ENCODE data around the gene CATSPER1.
"Not testable (repeated sequence)": the region's sequence is repeated elsewhere in the genome, so short reads cannot be mapped to it uniquely, and the experiment has no call there.

Gene CATSPER1

GRCh38 chr11:66037327-66037726 is 11.0 kb upstream of the CATSPER1 start:
- no peak for DNase-seq (ENCODE audit: low read depth)
- no peak for TF ChIP-seq CTCF (conservative IDR thresholded peaks at IDR 0.05; ENCODE audit: low read depth, low read length)
- H3K4me3 ChIP-seq (ENCODE audit: low read depth, low read length): no peak overlapping the region

- no peak for DNase-seq (ENCODE audit: low read depth)
- no peak for TF ChIP-seq CTCF (conservative IDR thresholded peaks at IDR 0.05; ENCODE audit: low read depth, low read length)
- H3K4me3 ChIP-seq (ENCODE audit: low read depth, low read length): no peak overlapping the region
Measured at GRCh38 chr11:66036334-66036710, 10.0 kb upstream of the CATSPER1 start.

- no peak for DNase-seq (ENCODE audit: low read depth)
- no peak overlapping the region for H3K4me3 ChIP-seq (ENCODE audit: low read depth, low read length)
- TF ChIP-seq CTCF (conservative IDR thresholded peaks at IDR 0.05; ENCODE audit: low read depth, low read length): no peak
Measured at GRCh38 chr11:66035653-66036333, 9.5 kb upstream of the CATSPER1 start.

GRCh38 chr11:66032957-66033735 is 6.9 kb upstream of the CATSPER1 start:
- no peak for TF ChIP-seq CTCF (conservative IDR thresholded peaks at IDR 0.05; ENCODE audit: low read depth, low read length)
- H3K4me3 ChIP-seq (ENCODE audit: low read depth, low read length): no peak overlapping the region
- DNase-seq (ENCODE audit: low read depth): no peak

GRCh38 chr11:66023186-66023440 is 3.2 kb downstream of the CATSPER1 start:
- not testable (repeated sequence) for H3K4me3 ChIP-seq (ENCODE audit: low read depth, low read length); DNase-seq (ENCODE audit: low read depth)

- peak overlapping the region; percentile 20 for H3K4me3 ChIP-seq (ENCODE audit: low read depth, low read length)
- TF ChIP-seq CTCF (conservative IDR thresholded peaks at IDR 0.05; ENCODE audit: low read depth, low read length): peak; percentile 86
- DNase-seq (ENCODE audit: low read depth): peak; percentile 56
Measured at GRCh38 chr11:66022401-66023185, 3.7 kb downstream of the CATSPER1 start.

- no peak for TF ChIP-seq CTCF (conservative IDR thresholded peaks at IDR 0.05; ENCODE audit: low read depth, low read length)
- peak; percentile 47 for DNase-seq (ENCODE audit: low read depth)
- H3K4me3 ChIP-seq (ENCODE audit: low read depth, low read length): no peak overlapping the region
Measured at GRCh38 chr11:66020618-66021357, 5.5 kb downstream of the CATSPER1 start.

Data from choroid plexus epithelial cell (primary cell).